K562 (cell line): ENCODE measurements around the gene TMEM141. TPM values are rescaled to one million over a fixed set of nuclear protein-coding genes. Genes with fewer than 3 reads are reported as not detected.

Source experiments
- ATAC-seq: fragments of 200-7000 bp; cut with Tn5 transposase; 3 replicates; pipeline ENCODE4 v1.9.1; 2020; ENCODE audit warnings: moderate library complexity
- BruUV-seq: library from RNA; stranded (reverse); fragments of 400-500 nt; replicated peaks from 2 replicates; lab custom pipeline; 2021; lab: Mats Ljungman, UMichigan
- CTCF ChIA-PET: fragments of 300-600 bp; formaldehyde crosslinking; extraction: SDS; loops from one replicate; lab custom pipeline; 2021; ENCODE audit warnings: low intra/inter-chr PET ratio; lab: Yijun Ruan, JAX
- POLR2A ChIA-PET: fragments of 300-600, 350-650 bp; sonication (Branson Sonifier 250); formaldehyde crosslinking; extraction: SDS; loops from one replicate; lab custom pipeline; 2021; ENCODE audit warnings: antibody characterized with exemption, inconsistent platforms; lab: Yijun Ruan, JAX
- DNase-seq, 4 experiments: peaks; one replicate each; pipeline versions ENCODE4 v3.0.0 to v3.0.0-alpha.2; 2011 to 2018; ENCODE audit warnings: low spot score in 3 of 4, mixed read lengths in 3 of 4; ENCODE audit errors: extremely low read depth in 1 of 4
- FAIRE-seq: peaks from 2 replicates; lab custom pipeline; 2011; peaks lifted over from hg19 to GRCh38; lab: Jason Lieb, UNC
- H2AFZ ChIP-seq: 2 replicates; pipeline ENCODE4 v1.6.0; 2011; ENCODE audit warnings: low read depth, low read length, control low read depth, inconsistent platforms
- H3K27ac ChIP-seq: fragments of 200-600 bp; 3 replicates; pipeline ENCODE4 v1.8.0; 2011; ENCODE audit warnings: low read depth, mild to moderate bottlenecking, control low read depth, inconsistent platforms, low read length, moderate library complexity, mixed read lengths; ENCODE audit errors: extremely low read depth
- H3K27me3 ChIP-seq, 2 experiments: fragments of 300-600 bp in 1 of 2; 2 replicates in 1 of 2; 3 replicates in 1 of 2; pipeline versions ENCODE4 v1.6.0 to v1.8.0; 2011; ENCODE audit warnings: inconsistent platforms in 2 of 2, low read length in 2 of 2, mild to moderate bottlenecking in 1 of 2, mixed read lengths in 1 of 2, moderate library complexity in 1 of 2; ENCODE audit not compliant: control insufficient read depth in 2 of 2, insufficient read depth in 2 of 2
- H3K36me3 ChIP-seq: fragments of 300-600 bp; 3 replicates; pipeline ENCODE4 v1.8.0; 2011; ENCODE audit warnings: mild to moderate bottlenecking, low read length, inconsistent platforms; ENCODE audit not compliant: control insufficient read depth, insufficient read depth
- H3K4me1 ChIP-seq, 2 experiments: fragments of 200-600 bp in 1 of 2; replicated peaks in 1 of 2; 2 replicates in 1 of 2; 3 replicates in 1 of 2; pipeline versions ENCODE4 v1.5.1 to v1.8.0; 2011; ENCODE audit warnings: inconsistent platforms in 2 of 2, low read length in 2 of 2, mild to moderate bottlenecking in 1 of 2, mixed read lengths in 1 of 2, moderate library complexity in 1 of 2; ENCODE audit not compliant: control insufficient read depth in 2 of 2, insufficient read depth in 2 of 2
- H3K4me2 ChIP-seq: 2 replicates; pipeline ENCODE4 v1.6.1; 2011; ENCODE audit warnings: low read length, control low read depth, inconsistent platforms, mixed read lengths; ENCODE audit not compliant: insufficient read depth
- H3K4me3 ChIP-seq: fragments of 200-600 bp; sonication (generic), shearing (Covaris generic); 2 replicates; pipeline ENCODE4 v1.5.1; 2016; ENCODE audit warnings: control low read depth, inconsistent platforms
- H3K79me2 ChIP-seq: fragments of 200-600 bp; 3 replicates; pipeline ENCODE4 v1.8.0; 2011; ENCODE audit warnings: low read length, inconsistent platforms; ENCODE audit not compliant: control insufficient read depth, insufficient read depth
- H3K9ac ChIP-seq, 2 experiments: 2 replicates each; pipeline versions ENCODE4 v1.6.0 to v1.6.1; 2011; ENCODE audit warnings: low read depth in 2 of 2, low read length in 2 of 2, control low read depth in 1 of 2, inconsistent platforms in 1 of 2, mild to moderate bottlenecking in 1 of 2, mixed read lengths in 1 of 2; ENCODE audit not compliant: insufficient read depth in 1 of 2
- H3K9me1 ChIP-seq: one replicate; pipeline ENCODE4 v1.6.0; 2011; ENCODE audit warnings: inconsistent platforms, mild to moderate bottlenecking, low read length, moderate library complexity; ENCODE audit not compliant: control insufficient read depth, insufficient read depth
- H3K9me3 ChIP-seq: replicated peaks from 2 replicates; pipeline ENCODE4 v1.5.1; 2011; ENCODE audit warnings: low read depth, low read length, inconsistent platforms; ENCODE audit not compliant: control insufficient read depth, insufficient read depth
- H4K20me1 ChIP-seq: replicated peaks from 2 replicates; pipeline ENCODE4 v1.6.1; 2011; ENCODE audit warnings: low read length, inconsistent platforms, mixed read lengths; ENCODE audit not compliant: control insufficient read depth, insufficient read depth
- KAT7 ChIP-seq: sonication (generic); formaldehyde crosslinking; IDR thresholded peaks from 2 replicates; pipeline ENCODE4 v1.8.0; 2022; ENCODE audit warnings: missing genetic modification reagents, mild to moderate bottlenecking, borderline replicate concordance
- MAFF ChIP-seq: IDR thresholded peaks from 2 replicates; pipeline ENCODE4 v1.6.1; 2012; ENCODE audit warnings: low read length, improper control_type of control experiment
- MITF ChIP-seq: IDR thresholded peaks from 2 replicates; pipeline ENCODE4 v1.6.1; 2014; ENCODE audit warnings: antibody characterized with exemption
- NFIC ChIP-seq: fragments of 450-650 bp; IDR thresholded peaks from 2 replicates; pipeline ENCODE4 v1.6.1; 2017; ENCODE audit warnings: mild to moderate bottlenecking, inconsistent platforms
- PHF20 ChIP-seq: fragments of 450-650 bp; IDR thresholded peaks from 2 replicates; pipeline ENCODE4 v1.6.1; 2018; ENCODE audit not compliant: partially characterized antibody
- POLR2G ChIP-seq: fragments of 200-400 bp; formaldehyde crosslinking; IDR thresholded peaks from 2 replicates; pipeline ENCODE4 v1.6.1; 2017; ENCODE audit warnings: low read depth, mild to moderate bottlenecking, antibody characterized with exemption, low read length, moderate library complexity
- RUNX1 ChIP-seq: sonication (generic); IDR thresholded peaks from 2 replicates; pipeline ENCODE4 v1.6.1; 2016; ENCODE audit warnings: antibody characterized with exemption, low read depth
- ZBTB33 ChIP-seq: sonication (generic); formaldehyde crosslinking; IDR thresholded peaks from 2 replicates; pipeline ENCODE4 v1.8.1; 2023; ENCODE audit warnings: mild to moderate bottlenecking, missing genetic modification reagents
- WGBS: fragments of 100-300 bp; shearing (Covaris generic); methylation state at CpG from one replicate; pipeline ENCODE4 v1.1.6; 2016; ENCODE audit warnings: low coverage, mixed read lengths; ENCODE audit not compliant: insufficient coverage; ENCODE audit errors: missing lambda C conversion rate; 5-methylcytosine and 5-hydroxymethylcytosine counted together
- in situ Hi-C: fragments of 300-500 bp; cut with MboI; formaldehyde crosslinking; loops from 4 replicates; pipeline ENCODE4 v1.15.0; 2018; ENCODE audit warnings: inconsistent platforms, mixed read lengths
- intact Hi-C: fragments of 100-400 bp; cut with micrococcal nuclease; formaldehyde crosslinking; loops from 2 replicates; pipeline ENCODE4 v1.14.2; 2022
- polyA plus RNA-seq, 8 experiments: library from polyadenylated mRNA; depleted of rRNA in 4 of 8; stranded (reverse) in 5 of 8; unstranded in 3 of 8; fragments of >200 nt; fragmentation: Nextera tagmentation in 2 of 8; fragmentation: Illumina TruSeq in 1 of 8; extraction: Ambion mirVana in 2 of 8; extraction: Trizol in 1 of 8; gene quantifications; 2 replicates each; pipeline versions ENCODE4 v1.2.1 to v1.2.3, GENCODE V29; 2011 to 2014; ENCODE audit warnings: inconsistent platforms in 1 of 8, missing spikeins in 1 of 8
- total RNA-seq, 7 experiments: library from RNA; depleted of rRNA in 6 of 7; stranded (reverse); fragments of >200 nt in 6 of 7; fragmentation: Illumina TruSeq in 2 of 7; extraction: Trizol in 2 of 7; gene quantifications; 2 replicates each; pipeline versions ENCODE4 v1.2.1 to v1.2.3, GENCODE V29; 2011 to 2021; ENCODE audit warnings: low replicate concordance in 1 of 7

The TMEM141 gene
- total and polyA plus RNA-seq, 9 of the 15 experiments (the other 6 are each of a cell fraction or from before 2014, with no cell fraction given): 21.5 to 123 (median 74.8) TPM

GRCh38 chr9:136825295-136826187, 34.4 kb downstream of the TMEM141 start:
- DNase-seq (no peak), ATAC-seq (no peak), FAIRE-seq (no peak)
- no TSS peak for BruUV-seq
- Histone ChIP-seq H3K9me1 (no peaks in the 10 kb centered on the region), H3K4me3 (no peak overlapping the region), H4K20me1 (no peaks in the 10 kb centered on the region; the same call in 1 of the 2 replicates), H2AFZ (no peak overlapping the region), H3K4me2 (no peak overlapping the region), H3K36me3 (peaks cover 85% of the 10 kb centered on the region), H3K9ac (peak overlapping the region in 1 of 2 experiments; percentile 52; a peak in 1 of 4 replicates), H3K79me2 (peaks cover 21% of the 10 kb centered on the region), H3K9me3 (no peaks in the 10 kb centered on the region), H3K27me3 (no peaks in the 10 kb centered on the region), H3K4me1 (peaks cover 0 to 47% of the 10 kb centered on the region in 2 experiments; a peak in 2 of 5 replicates), H3K27ac (no peak overlapping the region)
- POLR2A ChIA-PET: interaction anchor here (1.1 kb wide), 1 partner anchor 11 kb away, joined by 3 read pairs; no protein-coding TSS in a partner anchor
- in situ Hi-C loops: no loop called here
- CTCF ChIA-PET: no interaction called here
- TF ChIP-seq MITF (no peak), POLR2G (0 out of 2 replicates have a peak, but pooled peaks have one; percentile 44), KAT7 (CRISPR knock-in tag) (no peak), NFIC (no peak), RUNX1 (no peak), MAFF (no peak), ZBTB33 (CRISPR knock-in tag) (0 out of 2 replicates have a peak, but pooled peaks have one; percentile 13), PHF20 (no peak)
- 92% methylated on average over 25 of the region's 44 CpGs for WGBS
- intact Hi-C loops: no loop called here
